WTC11 (cell line): ENCODE measurements around the gene HIP1. TPM values are rescaled to one million over a fixed set of nuclear protein-coding genes. Genes with fewer than 3 reads are reported as not detected.
"Not testable (repeated sequence)": the region's sequence is repeated elsewhere in the genome, so short reads cannot be mapped to it uniquely, and the experiment has no call there.

Experiments used
- ATAC-seq: fragments of 200-7000 bp; cut with Tn5 transposase; 2 replicates; pipeline ENCODE4 v1.10.0; 2021; ENCODE audit warnings: mild to moderate bottlenecking, moderate library complexity
- CTCF ChIA-PET: fragments of 300-600 bp; sonication (Branson Sonifier 250); formaldehyde crosslinking; loops from one replicate; lab custom pipeline; 2021; ENCODE audit warnings: antibody characterized with exemption; lab: Charles Lee
- POLR2A ChIA-PET: fragments of 350-600 bp; sonication (Branson Sonifier 250); formaldehyde crosslinking; loops from one replicate; lab custom pipeline; 2021; ENCODE audit warnings: antibody characterized with exemption; lab: Charles Lee
- DNase-seq: peaks from one replicate; pipeline ENCODE4 v3.0.0; 2021; ENCODE audit warnings: low spot score
- H3K27ac Mint-ChIP-seq: 2 replicates; pipeline ENCODE4 v1.8.0; 2021; ENCODE audit warnings: mixed read lengths
- H3K27me3 Mint-ChIP-seq: 2 replicates; pipeline ENCODE4 v1.8.0; 2021; ENCODE audit warnings: low read depth, mild to moderate bottlenecking, moderate library complexity, mixed read lengths
- H3K36me3 Mint-ChIP-seq: 2 replicates; pipeline ENCODE4 v1.8.0; 2021; ENCODE audit warnings: mixed read lengths
- H3K4me1 Mint-ChIP-seq: 2 replicates; pipeline ENCODE4 v1.8.0; 2022; ENCODE audit warnings: mixed read lengths
- H3K4me3 Mint-ChIP-seq: 2 replicates; pipeline ENCODE4 v1.8.0; 2021; ENCODE audit warnings: mild to moderate bottlenecking, moderate library complexity, mixed read lengths
- H3K9me3 Mint-ChIP-seq: 2 replicates; pipeline ENCODE4 v1.8.0; 2021; ENCODE audit warnings: mixed read lengths
- CREB1 ChIP-seq: sonication (generic); formaldehyde crosslinking; IDR thresholded peaks from 2 replicates; pipeline ENCODE4 v1.8.0; 2023; ENCODE audit warnings: mild to moderate bottlenecking, missing genetic modification reagents
- CREM ChIP-seq: sonication (generic); formaldehyde crosslinking; IDR thresholded peaks from 2 replicates; pipeline ENCODE4 v1.8.1; 2022; ENCODE audit warnings: mild to moderate bottlenecking, missing genetic modification reagents, moderate library complexity
- ERG ChIP-seq: fragments of 250-450 bp; sonication (Bioruptor Pico); IDR thresholded peaks from 2 replicates; pipeline ENCODE4 v1.8.0; 2021; ENCODE audit warnings: mild to moderate bottlenecking
- IRF2 ChIP-seq: sonication (generic); formaldehyde crosslinking; IDR thresholded peaks from 2 replicates; pipeline ENCODE4 v1.8.0; 2022; ENCODE audit warnings: low read depth, missing genetic modification reagents, borderline replicate concordance
- KAT7 ChIP-seq: sonication (generic); formaldehyde crosslinking; IDR thresholded peaks from 2 replicates; pipeline ENCODE4 v1.8.1; 2023; ENCODE audit warnings: missing genetic modification reagents, mild to moderate bottlenecking, borderline replicate concordance
- NFYB ChIP-seq: sonication (generic); formaldehyde crosslinking; conservative IDR thresholded peaks from 2 replicates; pipeline ENCODE4 v1.8.0; 2022; ENCODE audit warnings: low read depth, missing genetic modification reagents
- RORB ChIP-seq: fragments of 250-450 bp; sonication (Bioruptor Pico); IDR thresholded peaks from 2 replicates; pipeline ENCODE4 v1.9.0; 2021; ENCODE audit warnings: mild to moderate bottlenecking
- ZNF121 ChIP-seq: sonication (generic); formaldehyde crosslinking; IDR thresholded peaks from 2 replicates; pipeline ENCODE4 v1.8.0; 2023; ENCODE audit warnings: missing genetic modification reagents
- ZNF138 ChIP-seq: sonication (generic); formaldehyde crosslinking; conservative IDR thresholded peaks from 2 replicates; pipeline ENCODE4 v1.8.1; 2022; ENCODE audit warnings: mild to moderate bottlenecking, moderate library complexity, missing genetic modification reagents
- ZNF281 ChIP-seq: sonication (generic); formaldehyde crosslinking; IDR thresholded peaks from 2 replicates; pipeline ENCODE4 v1.8.0; 2023; ENCODE audit warnings: mild to moderate bottlenecking, missing genetic modification reagents
- ZNF396 ChIP-seq: fragments of 250-450 bp; sonication (Bioruptor Pico); IDR thresholded peaks from 2 replicates; pipeline ENCODE4 v1.8.0; 2021; ENCODE audit warnings: mild to moderate bottlenecking, moderate library complexity, borderline replicate concordance
- total RNA-seq: library from RNA; stranded (reverse); gene quantifications from 3 replicates; pipeline ENCODE4 v1.2.3, GENCODE V29; 2021
- TF ChIP-seq, protein P1 (sequence below): sonication (generic); formaldehyde crosslinking; IDR thresholded peaks from 2 replicates; pipeline ENCODE4 v1.8.0; 2023; ENCODE audit warnings: missing genetic modification reagents
- TF ChIP-seq, protein P2 (sequence below): sonication (generic); formaldehyde crosslinking; IDR thresholded peaks from 2 replicates; pipeline ENCODE4 v1.8.0; 2022; ENCODE audit warnings: missing genetic modification reagents

Gene HIP1
- total RNA-seq, 1 experiment from 2014 or later = 75.8 TPM

GRCh38 chr7:75595766-75596165, 143.0 kb downstream of the HIP1 start (continued):
- TF ChIP-seq, protein P1, sequence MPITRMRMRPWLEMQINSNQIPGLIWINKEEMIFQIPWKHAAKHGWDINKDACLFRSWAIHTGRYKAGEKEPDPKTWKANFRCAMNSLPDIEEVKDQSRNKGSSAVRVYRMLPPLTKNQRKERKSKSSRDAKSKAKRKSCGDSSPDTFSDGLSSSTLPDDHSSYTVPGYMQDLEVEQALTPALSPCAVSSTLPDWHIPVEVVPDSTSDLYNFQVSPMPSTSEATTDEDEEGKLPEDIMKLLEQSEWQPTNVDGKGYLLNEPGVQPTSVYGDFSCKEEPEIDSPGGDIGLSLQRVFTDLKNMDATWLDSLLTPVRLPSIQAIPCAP (CRISPR knock-in tag) = no peak
- no peak for TF ChIP-seq CREM (CRISPR knock-in tag)
- TF ChIP-seq, protein P2, sequence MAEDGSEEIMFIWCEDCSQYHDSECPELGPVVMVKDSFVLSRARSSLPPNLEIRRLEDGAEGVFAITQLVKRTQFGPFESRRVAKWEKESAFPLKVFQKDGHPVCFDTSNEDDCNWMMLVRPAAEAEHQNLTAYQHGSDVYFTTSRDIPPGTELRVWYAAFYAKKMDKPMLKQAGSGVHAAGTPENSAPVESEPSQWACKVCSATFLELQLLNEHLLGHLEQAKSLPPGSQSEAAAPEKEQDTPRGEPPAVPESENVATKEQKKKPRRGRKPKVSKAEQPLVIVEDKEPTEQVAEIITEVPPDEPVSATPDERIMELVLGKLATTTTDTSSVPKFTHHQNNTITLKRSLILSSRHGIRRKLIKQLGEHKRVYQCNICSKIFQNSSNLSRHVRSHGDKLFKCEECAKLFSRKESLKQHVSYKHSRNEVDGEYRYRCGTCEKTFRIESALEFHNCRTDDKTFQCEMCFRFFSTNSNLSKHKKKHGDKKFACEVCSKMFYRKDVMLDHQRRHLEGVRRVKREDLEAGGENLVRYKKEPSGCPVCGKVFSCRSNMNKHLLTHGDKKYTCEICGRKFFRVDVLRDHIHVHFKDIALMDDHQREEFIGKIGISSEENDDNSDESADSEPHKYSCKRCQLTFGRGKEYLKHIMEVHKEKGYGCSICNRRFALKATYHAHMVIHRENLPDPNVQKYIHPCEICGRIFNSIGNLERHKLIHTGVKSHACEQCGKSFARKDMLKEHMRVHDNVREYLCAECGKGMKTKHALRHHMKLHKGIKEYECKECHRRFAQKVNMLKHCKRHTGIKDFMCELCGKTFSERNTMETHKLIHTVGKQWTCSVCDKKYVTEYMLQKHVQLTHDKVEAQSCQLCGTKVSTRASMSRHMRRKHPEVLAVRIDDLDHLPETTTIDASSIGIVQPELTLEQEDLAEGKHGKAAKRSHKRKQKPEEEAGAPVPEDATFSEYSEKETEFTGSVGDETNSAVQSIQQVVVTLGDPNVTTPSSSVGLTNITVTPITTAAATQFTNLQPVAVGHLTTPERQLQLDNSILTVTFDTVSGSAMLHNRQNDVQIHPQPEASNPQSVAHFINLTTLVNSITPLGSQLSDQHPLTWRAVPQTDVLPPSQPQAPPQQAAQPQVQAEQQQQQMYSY (CRISPR knock-in tag) = no peak
- TF ChIP-seq ZNF281 (CRISPR knock-in tag) = no peak
- no peak for TF ChIP-seq KAT7 (CRISPR knock-in tag)
- TF ChIP-seq, all 79 proteins: peak for 0

GRCh38 chr7:75593500-75594184, 145.1 kb downstream of the HIP1 start:
- H3K4me3 Mint-ChIP-seq, ATAC-seq, DNase-seq, H3K27me3 Mint-ChIP-seq, POLR2A ChIA-PET, H3K9me3 Mint-ChIP-seq, CTCF ChIA-PET: not testable (repeated sequence)
- H3K4me1 Mint-ChIP-seq = peaks cover 11% of the 10 kb centered on the region
- H3K36me3 Mint-ChIP-seq = peaks cover 60% of the 10 kb centered on the region
- peak overlapping the region; percentile 36; the same call in 1 of the 2 replicates for H3K27ac Mint-ChIP-seq

- Mint-ChIP-seq H3K4me1 (peaks cover 3% of the 10 kb centered on the region; the same call in 1 of the 2 replicates), H3K27ac (no peak overlapping the region), H3K36me3 (peaks cover 62% of the 10 kb centered on the region), H3K9me3 (no peaks in the 10 kb centered on the region), H3K27me3 (no peaks in the 10 kb centered on the region), H3K4me3 (no peak overlapping the region)
- no peak for ATAC-seq
- no peak for DNase-seq
- ChIA-PET POLR2A (no interaction called here), CTCF (interaction anchor here (0.6 kb wide), 1 partner anchor 157 kb away, joined by 4 read pairs; no protein-coding TSS in a partner anchor)
- TF ChIP-seq ERG = no peak
- TF ChIP-seq IRF2 = no peak
- no peak for TF ChIP-seq KAT7 (CRISPR knock-in tag)
- TF ChIP-seq NFYB (CRISPR knock-in tag) = no peak
- TF ChIP-seq RORB (CRISPR knock-in tag) = no peak
- no peak for TF ChIP-seq ZNF138 (CRISPR knock-in tag)
- TF ChIP-seq ZNF121 (CRISPR knock-in tag) = peak; percentile 51; the same call in 1 of the 2 replicates
- no peak for TF ChIP-seq ZNF396 (CRISPR knock-in tag)
- TF ChIP-seq CREB1 (CRISPR knock-in tag) = no peak
These were observed 147.1 kb downstream of the HIP1 start for GRCh38 chr7:75591467-75592255.
